K562 (cell line): Measurements from ENCODE around the gene ADAR. TPM values are rescaled to one million over a fixed set of nuclear protein-coding genes. Genes with fewer than 3 reads are reported as not detected.

ENCODE experiments used
- BCOR ChIP-seq: fragments of 450-650 bp; IDR thresholded peaks from 2 replicates; pipeline ENCODE4 v1.6.1; 2016
- CEBPG ChIP-seq, 3 experiments: fragments of 200-800 bp in 1 of 3; sonication (Bioruptor generic) in 1 of 3; sonication (generic) in 1 of 3; formaldehyde crosslinking in 1 of 3; IDR thresholded peaks in 2 of 3; conservative IDR thresholded peaks in 1 of 3; 2 replicates each; pipeline versions ENCODE4 v1.6.1 to v1.8.0; 2016 to 2022; ENCODE audit warnings: missing compliant biosample characterization in 2 of 3, missing genetic modification characterization in 2 of 3, mild to moderate bottlenecking in 1 of 3, missing genetic modification reagents in 1 of 3
- CREB5 ChIP-seq: fragments of 250-450 bp; sonication (Bioruptor Pico); IDR thresholded peaks from 2 replicates; pipeline ENCODE4 v1.5.0; 2020; ENCODE audit warnings: mild to moderate bottlenecking
- HMG20B ChIP-seq: fragments of 250-450 bp; sonication (Bioruptor Pico); IDR thresholded peaks from 2 replicates; pipeline ENCODE4 v1.5.0; 2021; ENCODE audit warnings: mild to moderate bottlenecking
- KDM5B ChIP-seq: fragments of 200-600 bp; sonication (generic); IDR thresholded peaks from 2 replicates; pipeline ENCODE4 v1.6.1; 2012; ENCODE audit warnings: low read depth, mild to moderate bottlenecking, moderate library complexity, low read length, control low read depth, inconsistent platforms; ENCODE audit not compliant: insufficient replicate concordance
- LCOR ChIP-seq: sonication (generic); formaldehyde crosslinking; IDR thresholded peaks from 2 replicates; pipeline ENCODE4 v1.8.0; 2022; ENCODE audit warnings: mild to moderate bottlenecking, missing genetic modification reagents
- MYC ChIP-seq, 2 experiments: fragments of 250-450 bp in 1 of 2; sonication (Bioruptor Pico) in 1 of 2; IDR thresholded peaks; 2 replicates each; pipeline versions ENCODE4 v1.5.1 to v1.6.1; 2012 to 2021; ENCODE audit warnings: low read depth in 2 of 2, borderline replicate concordance in 1 of 2, improper control_type of control experiment in 1 of 2, low read length in 1 of 2, mild to moderate bottlenecking in 1 of 2, moderate library complexity in 1 of 2
- NFIC ChIP-seq: fragments of 450-650 bp; IDR thresholded peaks from 2 replicates; pipeline ENCODE4 v1.6.1; 2017; ENCODE audit warnings: mild to moderate bottlenecking, inconsistent platforms
- REST ChIP-seq, 2 experiments: fragments of 450-650 bp; formaldehyde crosslinking in 1 of 2; IDR thresholded peaks; 2 replicates each; pipeline versions ENCODE4 v1.4.0 to v1.6.1; 2014 to 2020; ENCODE audit warnings: mild to moderate bottlenecking in 2 of 2, borderline replicate concordance in 1 of 2, low read depth in 1 of 2
- SMC3 ChIP-seq: conservative IDR thresholded peaks from 2 replicates; pipeline ENCODE4 v1.6.1; 2011; ENCODE audit warnings: low read depth, low read length, improper control_type of control experiment; ENCODE audit not compliant: insufficient read depth
- SUPT5H ChIP-seq: fragments of 450-650 bp; IDR thresholded peaks from 2 replicates; pipeline ENCODE4 v1.6.1; 2016
- TBP ChIP-seq: optimal IDR thresholded peaks from 2 replicates; pipeline ENCODE3; 2011; ENCODE audit warnings: low read depth, low read length, improper control_type of control experiment
- TCF7 ChIP-seq: sonication (generic); IDR thresholded peaks from 2 replicates; pipeline ENCODE4 v1.6.1; 2016; ENCODE audit warnings: antibody characterized with exemption, borderline replicate concordance
- ZBTB17 ChIP-seq: fragments of 450-650 bp; formaldehyde crosslinking; IDR thresholded peaks from 2 replicates; pipeline ENCODE4 v1.4.0; 2020; ENCODE audit warnings: mild to moderate bottlenecking
- ZNF282 ChIP-seq: sonication (generic); formaldehyde crosslinking; IDR thresholded peaks from 2 replicates; pipeline ENCODE4 v1.8.1; 2023; ENCODE audit warnings: missing genetic modification reagents
- polyA plus RNA-seq, 8 experiments: library from polyadenylated mRNA; depleted of rRNA in 4 of 8; stranded (reverse) in 5 of 8; unstranded in 3 of 8; fragments of >200 nt; fragmentation: Nextera tagmentation in 2 of 8; fragmentation: Illumina TruSeq in 1 of 8; extraction: Ambion mirVana in 2 of 8; extraction: Trizol in 1 of 8; gene quantifications; 2 replicates each; pipeline versions ENCODE4 v1.2.1 to v1.2.3, GENCODE V29; 2011 to 2014; ENCODE audit warnings: inconsistent platforms in 1 of 8, missing spikeins in 1 of 8
- total RNA-seq, 7 experiments: library from RNA; depleted of rRNA in 6 of 7; stranded (reverse); fragments of >200 nt in 6 of 7; fragmentation: Illumina TruSeq in 2 of 7; extraction: Trizol in 2 of 7; gene quantifications; 2 replicates each; pipeline versions ENCODE4 v1.2.1 to v1.2.3, GENCODE V29; 2011 to 2021; ENCODE audit warnings: low replicate concordance in 1 of 7

ADAR gene
- total and polyA plus RNA-seq, 9 of the 15 experiments (the other 6 are each of a cell fraction or from before 2014, with no cell fraction given): 30.1 to 123 (median 60.2) TPM

DNA sequence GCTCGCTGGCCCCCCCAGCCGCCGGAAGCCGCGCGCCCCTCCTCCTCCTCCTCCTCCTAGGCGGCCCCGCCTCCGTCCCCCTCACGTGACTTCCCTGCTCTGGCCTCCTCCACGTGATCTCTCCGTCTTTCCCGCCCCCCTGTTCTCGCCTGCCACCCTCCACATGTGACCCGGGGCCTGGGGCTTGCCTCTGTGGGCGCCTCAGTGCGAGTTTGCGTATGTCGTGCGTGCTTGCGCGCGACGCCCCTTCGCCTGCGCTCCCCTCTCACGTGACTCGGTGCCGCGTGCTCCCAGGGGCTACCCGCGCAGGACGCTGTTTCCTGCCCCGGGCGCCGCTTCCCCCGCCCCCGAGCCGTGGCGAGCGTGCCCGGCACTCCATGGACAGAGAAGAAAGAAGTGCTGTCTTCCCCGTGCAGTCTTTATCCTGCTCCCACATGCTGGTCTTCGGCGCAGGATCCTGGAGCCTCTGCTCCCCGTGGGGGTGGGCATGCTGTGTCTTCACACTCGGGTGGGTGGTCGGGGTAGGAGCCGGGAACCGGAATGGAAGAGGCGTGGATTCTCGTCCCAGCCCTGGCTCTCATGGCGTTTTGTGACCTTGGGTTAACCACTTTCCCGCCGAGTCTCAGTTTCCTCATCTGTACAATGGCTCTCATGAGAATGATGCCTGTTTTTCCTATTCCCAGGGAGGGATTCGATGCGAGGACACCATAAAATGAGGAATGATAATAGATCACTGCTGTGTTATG, 49.1 kb downstream of the ADAR start (continued):
- TF ChIP-seq REST (IDR thresholded peaks at IDR 0.05; ENCODE audit: borderline replicate concordance): peak; percentile 98
- peak; percentile 46; the same call in 1 of the 2 replicates for TF ChIP-seq REST (CRISPR knock-in tag; IDR thresholded peaks at IDR 0.05; ENCODE audit: low read depth)
- TF ChIP-seq HMG20B: no peak
- TF ChIP-seq CREB5: peak; percentile 17; the same call in 1 of the 2 replicates
- TF ChIP-seq CEBPG (CRISPR knock-in tag; IDR thresholded peaks at IDR 0.05): peak; percentile 36; the same call in 1 of the 2 replicates
- no peak for TF ChIP-seq CEBPG (tag; conservative IDR thresholded peaks at IDR 0.05 in 1 of 2, IDR thresholded peaks at IDR 0.05 in 1 of 2)
- TF ChIP-seq TCF7: no peak
- TF ChIP-seq ZNF282 (CRISPR knock-in tag): peak; percentile 45; the same call in 1 of the 2 replicates
- TF ChIP-seq KDM5B: peak; percentile 40
- peak; percentile 95 for TF ChIP-seq MYC (IDR thresholded peaks at IDR 0.05; ENCODE audit: low read depth, low read length)
- TF ChIP-seq MYC (CRISPR knock-in tag; IDR thresholded peaks at IDR 0.05; ENCODE audit: borderline replicate concordance, low read depth): peak; percentile 91; the same call in 1 of the 2 replicates
- peak; percentile 41; the same call in 1 of the 2 replicates for TF ChIP-seq ZBTB17 (CRISPR knock-in tag)
- no peak; the same call in 1 of the 2 replicates for TF ChIP-seq NFIC
- peak; percentile 53 for TF ChIP-seq TBP
- TF ChIP-seq SUPT5H: peak; percentile 76
- 0 out of 2 replicates have a peak, but pooled peaks have one; percentile 20 for TF ChIP-seq SMC3
- TF ChIP-seq LCOR (CRISPR knock-in tag): peak; percentile 97
- TF ChIP-seq BCOR: peak; percentile 85; the same call in 1 of the 2 replicates
